HFFc6 (cell line): Measurements from ENCODE around the gene CCM2. TPM values are rescaled to one million over a fixed set of nuclear protein-coding genes. Genes with fewer than 3 reads are reported as not detected.
A peak's percentile ranks its signal among the peaks of the same experiment; 100 is the strongest.

ENCODE experiments used
- DNase-seq: peaks from one replicate; pipeline ENCODE4 v3.0.0-alpha.2; 2018
- H3K27ac Mint-ChIP-seq: 2 replicates; pipeline ENCODE4 v1.8.0; 2020; ENCODE audit warnings: mild to moderate bottlenecking, mixed read lengths
- H3K27me3 Mint-ChIP-seq: 2 replicates; pipeline ENCODE4 v1.8.0; 2021; ENCODE audit warnings: mild to moderate bottlenecking, moderate library complexity, mixed read lengths; ENCODE audit not compliant: insufficient read depth
- H3K36me3 Mint-ChIP-seq: 2 replicates; pipeline ENCODE4 v1.8.0; 2021; ENCODE audit warnings: low read depth, mixed read lengths
- H3K4me1 Mint-ChIP-seq: 2 replicates; pipeline ENCODE4 v1.8.0; 2020; ENCODE audit warnings: low read depth, mixed read lengths
- H3K4me3 Mint-ChIP-seq: 2 replicates; pipeline ENCODE4 v1.8.0; 2020; ENCODE audit warnings: mild to moderate bottlenecking, moderate library complexity, mixed read lengths
- H3K9me3 Mint-ChIP-seq: 2 replicates; pipeline ENCODE4 v1.8.0; 2020; ENCODE audit warnings: mild to moderate bottlenecking, mixed read lengths
- total RNA-seq, 6 experiments: library from RNA; stranded (reverse); fragmentation: NEBNext Ultra II Directional; extraction: Animal tissue kit (Norgen Biotek cat#: 25700); gene quantifications; 2 replicates in 1 of 6; 3 replicates in 5 of 6; pipeline ENCODE4 v1.2.3, GENCODE V29; 2021
- TF ChIP-seq, protein P1 (sequence below): fragments of 200-600 bp; sonication (generic); IDR thresholded peaks from 2 replicates; pipeline ENCODE4 v1.5.0; 2021; ENCODE audit warnings: antibody characterized with exemption, mild to moderate bottlenecking

Gene CCM2
- total RNA-seq, 6 experiments from 2014 or later: 50.3 to 57.4 (median 52.7) TPM

DNA sequence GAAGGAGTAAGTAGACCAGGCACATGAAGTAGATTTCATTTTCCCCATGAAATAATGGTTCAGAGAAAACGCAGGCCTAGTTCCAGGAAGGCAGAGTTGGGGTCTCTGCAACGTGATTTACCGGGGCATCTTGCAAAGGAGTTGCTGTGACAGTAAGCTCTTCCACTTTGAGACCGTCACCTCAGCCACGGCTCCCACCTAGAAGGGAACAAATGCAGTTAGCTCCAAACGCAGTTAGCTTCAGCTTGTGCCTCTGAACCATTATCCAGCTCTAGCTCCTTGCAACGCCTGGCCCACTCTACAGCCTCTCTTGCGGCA lies 14.1 kb upstream of the CCM2 start:
- Mint-ChIP-seq H3K36me3 (peaks cover 31% of the 10 kb centered on the region), H3K9me3 (peaks cover 3% of the 10 kb centered on the region; the same call in 1 of the 2 replicates), H3K27ac (peak overlapping the region; percentile 98), H3K27me3 (peaks cover 5% of the 10 kb centered on the region), H3K4me3 (peak overlapping the region; percentile 100), H3K4me1 (peaks cover 62% of the 10 kb centered on the region)
- TF ChIP-seq, protein P1, sequence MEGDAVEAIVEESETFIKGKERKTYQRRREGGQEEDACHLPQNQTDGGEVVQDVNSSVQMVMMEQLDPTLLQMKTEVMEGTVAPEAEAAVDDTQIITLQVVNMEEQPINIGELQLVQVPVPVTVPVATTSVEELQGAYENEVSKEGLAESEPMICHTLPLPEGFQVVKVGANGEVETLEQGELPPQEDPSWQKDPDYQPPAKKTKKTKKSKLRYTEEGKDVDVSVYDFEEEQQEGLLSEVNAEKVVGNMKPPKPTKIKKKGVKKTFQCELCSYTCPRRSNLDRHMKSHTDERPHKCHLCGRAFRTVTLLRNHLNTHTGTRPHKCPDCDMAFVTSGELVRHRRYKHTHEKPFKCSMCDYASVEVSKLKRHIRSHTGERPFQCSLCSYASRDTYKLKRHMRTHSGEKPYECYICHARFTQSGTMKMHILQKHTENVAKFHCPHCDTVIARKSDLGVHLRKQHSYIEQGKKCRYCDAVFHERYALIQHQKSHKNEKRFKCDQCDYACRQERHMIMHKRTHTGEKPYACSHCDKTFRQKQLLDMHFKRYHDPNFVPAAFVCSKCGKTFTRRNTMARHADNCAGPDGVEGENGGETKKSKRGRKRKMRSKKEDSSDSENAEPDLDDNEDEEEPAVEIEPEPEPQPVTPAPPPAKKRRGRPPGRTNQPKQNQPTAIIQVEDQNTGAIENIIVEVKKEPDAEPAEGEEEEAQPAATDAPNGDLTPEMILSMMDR: no peak
- no peak for DNase-seq

DNA sequence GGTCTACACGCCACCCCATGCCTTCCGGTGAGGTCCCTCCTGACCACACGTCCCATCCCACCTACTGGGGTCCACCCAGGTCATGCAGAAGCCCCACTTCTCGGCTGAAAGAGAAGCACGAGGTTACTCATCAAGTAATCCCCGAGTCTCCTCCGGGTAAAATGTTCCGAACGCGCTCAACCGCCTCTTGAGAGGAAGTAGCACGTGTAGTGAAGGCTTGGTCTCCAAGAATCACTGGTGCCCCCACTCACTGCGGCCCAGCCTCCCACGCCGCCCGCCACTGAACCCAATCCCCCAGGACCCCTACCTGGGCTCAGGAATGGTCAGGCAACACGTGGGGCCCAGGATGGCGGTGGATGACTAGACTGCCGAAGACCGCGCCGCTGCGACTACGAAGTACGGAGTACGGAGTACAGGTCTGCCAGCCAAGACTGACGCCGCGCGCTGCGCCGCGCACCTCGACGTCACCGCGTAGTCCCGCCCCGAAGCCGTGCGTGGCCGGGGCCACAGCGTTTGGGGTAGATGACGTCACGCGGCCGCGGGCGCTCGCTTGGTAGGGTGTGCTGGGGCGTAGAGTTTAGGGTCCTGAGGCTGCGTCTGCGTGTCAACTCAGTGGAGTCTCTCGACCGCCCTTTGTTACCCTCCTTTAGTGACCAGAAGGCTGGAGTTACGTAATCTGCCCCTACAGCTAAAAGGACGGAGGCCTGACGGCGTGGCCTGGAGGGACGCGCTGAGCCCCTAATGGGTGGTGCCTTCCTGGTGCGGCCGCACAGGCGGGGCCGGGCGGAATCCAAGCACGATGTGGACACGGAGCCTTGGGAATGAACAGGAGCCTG lies 13.6 kb upstream of the CCM2 start:
- peak overlapping the region; percentile 98 for H3K27ac Mint-ChIP-seq

DNA sequence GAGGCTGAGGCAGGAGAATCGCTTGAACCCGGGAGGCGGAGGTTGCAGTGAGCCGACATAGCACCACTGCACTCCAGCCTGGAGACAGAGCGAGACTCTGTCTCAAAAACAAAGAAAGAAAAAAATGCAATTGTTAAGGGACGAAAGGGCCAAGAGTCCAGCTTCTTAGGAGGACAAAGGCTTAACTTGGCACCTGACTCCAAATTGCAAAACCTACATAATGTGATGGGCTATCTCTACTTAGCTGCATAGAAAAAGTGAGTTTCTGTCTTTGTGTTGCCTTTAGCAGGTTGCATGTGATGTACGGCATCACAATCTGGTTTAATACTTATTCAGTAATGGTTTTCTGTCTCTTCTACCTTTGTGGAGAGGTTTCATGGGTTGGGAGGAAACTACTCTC lies 12.5 kb upstream of the CCM2 start:
- peaks cover 59% of the 10 kb centered on the region for H3K4me1 Mint-ChIP-seq

More for the DNA sequence above, 13.6 kb upstream of the CCM2 start:
- Mint-ChIP-seq H3K9me3 (peaks cover 3% of the 10 kb centered on the region; the same call in 1 of the 2 replicates), H3K36me3 (peaks cover 31% of the 10 kb centered on the region), H3K4me1 (peaks cover 59% of the 10 kb centered on the region), H3K4me3 (peak overlapping the region; percentile 100), H3K27me3 (peaks cover 5% of the 10 kb centered on the region)
- TF ChIP-seq, protein P1: no peak
- DNase-seq: peak; percentile 90

DNA sequence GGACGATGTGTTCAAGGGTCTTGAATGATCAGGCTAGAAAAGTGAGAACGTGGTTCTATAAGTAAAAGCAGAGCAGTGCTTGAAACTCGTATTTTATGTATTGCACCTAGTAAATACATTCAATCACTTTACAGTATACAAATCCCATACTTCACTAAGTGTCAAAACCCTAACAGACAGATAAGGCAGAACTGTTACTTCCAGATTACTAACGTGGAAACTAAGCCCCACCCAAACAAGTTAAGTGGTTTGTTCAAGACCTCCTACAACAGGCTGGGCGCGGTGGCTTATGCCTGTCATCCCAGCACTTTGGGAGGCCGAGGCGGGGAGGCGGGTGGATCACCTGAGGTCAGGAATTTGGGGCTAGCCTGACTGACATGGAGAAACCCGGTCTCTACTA lies 12.0 kb upstream of the CCM2 start:
- no peak for DNase-seq
- Mint-ChIP-seq H3K27ac (no peak overlapping the region), H3K4me1 (peaks cover 59% of the 10 kb centered on the region), H3K36me3 (peaks cover 23% of the 10 kb centered on the region), H3K27me3 (peaks cover 5% of the 10 kb centered on the region), H3K9me3 (peaks cover 3% of the 10 kb centered on the region; the same call in 1 of the 2 replicates), H3K4me3 (no peak overlapping the region)
- TF ChIP-seq, protein P1: no peak

More for the DNA sequence above, 12.5 kb upstream of the CCM2 start:
- peaks cover 28% of the 10 kb centered on the region for H3K36me3 Mint-ChIP-seq
- TF ChIP-seq, protein P1: no peak
- DNase-seq: no peak
- H3K4me3 Mint-ChIP-seq: peak overlapping the region; percentile 100
- H3K27ac Mint-ChIP-seq: peak overlapping the region; percentile 98
- peaks cover 3% of the 10 kb centered on the region; the same call in 1 of the 2 replicates for H3K9me3 Mint-ChIP-seq
- peaks cover 5% of the 10 kb centered on the region for H3K27me3 Mint-ChIP-seq

DNA sequence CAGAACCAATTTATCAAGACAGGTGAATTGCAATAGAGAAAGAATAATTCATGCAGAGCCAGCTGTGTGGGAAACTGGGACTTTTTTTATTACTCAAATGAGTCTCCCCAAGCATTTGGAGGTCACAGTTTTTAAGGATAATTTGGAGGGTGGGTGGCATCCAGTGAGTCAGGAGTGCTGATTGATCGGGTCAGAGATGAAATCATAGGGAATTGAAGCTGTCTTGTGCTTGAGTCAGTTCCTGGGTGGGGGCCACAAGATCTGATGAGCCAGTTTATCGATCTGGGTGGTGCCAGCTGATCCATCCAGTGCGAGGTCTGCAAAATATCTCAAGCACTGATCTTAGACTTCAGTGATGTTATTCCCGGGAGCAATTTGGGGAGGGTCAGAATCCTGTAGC lies 11.3 kb upstream of the CCM2 start:
- peaks cover 22% of the 10 kb centered on the region for H3K36me3 Mint-ChIP-seq
- peaks cover 3% of the 10 kb centered on the region; the same call in 1 of the 2 replicates for H3K9me3 Mint-ChIP-seq
- H3K4me3 Mint-ChIP-seq: no peak overlapping the region
- TF ChIP-seq, protein P1: no peak
- peaks cover 59% of the 10 kb centered on the region for H3K4me1 Mint-ChIP-seq
- peak overlapping the region; percentile 19; the same call in 1 of the 2 replicates for H3K27ac Mint-ChIP-seq
- peaks cover 7% of the 10 kb centered on the region for H3K27me3 Mint-ChIP-seq
- DNase-seq: no peak
